AG10803 (cell line): ENCODE results near the gene HOMER3.
"Not testable (repeated sequence)": the region's sequence is repeated elsewhere in the genome, so short reads cannot be mapped to it uniquely, and the experiment has no call there.

ENCODE experiments used
- DNase-seq: peaks from one replicate; pipeline ENCODE4 v3.0.0; 2010; ENCODE audit warnings: low read depth
- H3K4me3 ChIP-seq: 2 replicates; pipeline ENCODE4 v1.5.1; 2011; ENCODE audit warnings: mild to moderate bottlenecking, low read length, control low read depth
- CTCF ChIP-seq: conservative IDR thresholded peaks from 2 replicates; pipeline ENCODE4 v1.5.1; 2011; ENCODE audit warnings: mild to moderate bottlenecking, low read length, control low read depth, inconsistent platforms

The HOMER3 gene

GRCh38 chr19:18921593-18921992, 19.4 kb downstream of the HOMER3 start:
- no peak for TF ChIP-seq CTCF
- no peak overlapping the region for H3K4me3 ChIP-seq
- DNase-seq, result no peak

DNA sequence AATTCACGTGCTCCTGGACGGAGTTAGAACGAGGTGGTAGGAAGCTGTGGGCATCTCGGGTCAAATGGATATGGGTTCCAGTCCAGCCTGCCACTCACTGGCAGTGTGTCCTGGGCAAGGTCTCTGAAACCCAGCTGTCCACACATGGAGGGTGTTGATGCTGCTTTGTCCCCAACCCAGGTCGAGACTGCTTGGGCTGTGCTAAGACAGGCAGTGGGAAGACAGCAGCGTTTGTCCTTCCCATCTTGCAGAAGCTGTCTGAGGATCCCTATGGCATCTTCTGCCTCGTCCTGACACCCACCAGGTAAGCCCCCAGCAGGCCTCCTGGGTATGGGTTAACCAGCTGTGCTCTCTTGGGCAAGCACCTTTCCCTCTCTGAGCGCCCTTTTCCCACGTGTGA, 20.6 kb downstream of the HOMER3 start:
- peak overlapping the region; percentile 98 for H3K4me3 ChIP-seq
- DNase-seq, result no peak
- TF ChIP-seq CTCF, result no peak

DNA sequence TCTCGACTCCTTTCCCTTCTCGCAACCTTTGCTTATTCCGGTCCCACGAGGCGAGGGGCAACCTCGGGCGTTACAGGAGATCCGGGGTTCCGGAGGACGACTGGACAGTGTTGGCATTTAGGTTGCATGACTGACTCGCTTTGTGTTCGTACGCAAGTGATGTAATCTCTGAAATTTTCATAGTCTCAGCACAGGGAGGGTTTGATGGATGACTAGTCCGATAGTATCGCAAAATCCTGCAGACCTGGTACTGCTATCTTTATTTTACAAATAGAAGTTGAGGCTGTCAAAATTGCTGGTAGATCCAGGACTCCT, 21.2 kb downstream of the HOMER3 start:
- peak; percentile 8 for DNase-seq
- peak overlapping the region; percentile 98 for H3K4me3 ChIP-seq
- no peak for TF ChIP-seq CTCF

DNA sequence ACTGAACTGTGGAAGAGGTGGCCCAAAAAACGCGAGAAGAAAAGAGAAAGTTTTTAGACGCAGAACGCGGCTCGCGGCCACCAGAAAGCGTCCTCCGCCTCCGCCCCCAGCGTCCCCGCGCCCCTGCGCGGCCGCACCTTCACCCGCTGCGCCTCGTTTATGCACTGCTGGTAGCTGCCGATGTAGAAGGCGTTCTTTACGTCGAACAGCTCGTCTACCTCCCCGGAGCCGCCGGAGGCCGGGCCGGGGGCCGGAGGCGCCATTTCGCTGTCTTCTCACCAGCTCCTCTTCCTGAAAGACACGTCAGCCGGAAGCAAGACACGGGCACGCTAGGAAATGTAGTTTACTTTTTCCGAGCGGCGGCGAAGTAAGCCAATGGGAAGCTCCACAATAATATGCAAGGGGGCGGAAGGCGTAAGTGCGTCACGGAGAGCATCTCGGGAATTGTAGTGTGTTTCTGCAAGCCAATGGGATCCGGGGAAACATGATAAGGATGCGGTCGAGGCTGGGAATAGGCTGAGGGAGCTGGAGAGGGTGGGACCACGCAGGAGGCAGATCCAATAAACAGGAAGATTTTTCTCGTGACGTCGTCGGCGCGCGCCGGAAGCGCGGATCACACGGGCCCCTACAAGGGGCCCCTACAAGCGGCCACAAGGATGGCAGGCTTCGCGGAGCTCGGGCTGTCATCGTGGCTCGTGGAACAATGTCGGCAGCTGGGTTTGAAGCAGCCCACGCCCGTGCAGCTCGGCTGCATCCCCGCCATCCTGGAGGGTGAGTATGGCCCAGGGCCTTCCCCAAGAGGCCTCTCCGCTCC, 21.7 kb downstream of the HOMER3 start, which contains the start of the genes COPE and DDX49:
Gene COPE, minus strand, starts transcription at position 302 of the 814 bp plus-strand sequence. Its CDS starts 39 bp downstream, at position 263.
Gene DDX49, plus strand, starts transcription at position 630 of the 814 bp plus-strand sequence. Its CDS starts 27 bp downstream, at position 657.
- TF ChIP-seq CTCF, result no peak; the same call in 1 of the 2 replicates
- DNase-seq, result peak; percentile 100
- H3K4me3 ChIP-seq, result peak within 1 kb of the TSS; percentile 98

DNA sequence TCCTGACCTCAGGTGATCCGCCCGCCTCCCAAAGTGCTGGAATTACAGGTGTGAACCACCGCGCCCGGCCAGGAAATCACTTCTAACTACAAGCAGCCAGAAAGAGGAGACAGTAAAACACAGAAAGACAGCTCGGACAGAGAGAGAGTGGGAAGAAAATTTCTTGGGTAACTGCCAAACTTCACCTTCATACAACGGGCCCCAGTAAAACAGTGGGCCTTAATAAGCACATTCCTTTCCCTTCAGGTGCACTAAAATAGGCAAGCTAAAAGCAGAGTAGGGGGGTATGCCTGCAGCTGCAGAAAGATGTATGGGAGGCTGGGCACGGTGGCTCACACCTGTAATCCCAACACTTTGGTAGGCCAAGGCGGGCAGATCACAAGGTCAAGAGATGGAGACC, 23.4 kb downstream of the HOMER3 start:
- peak overlapping the region; percentile 27; the same call in 1 of the 2 replicates for H3K4me3 ChIP-seq
- DNase-seq, result not testable (repeated sequence)

- TF ChIP-seq CTCF, result peak; percentile 44
- peak; percentile 55 for DNase-seq
These were observed 25.4 kb downstream of the HOMER3 start for GRCh38 chr19:18915639-18916038.

DNA sequence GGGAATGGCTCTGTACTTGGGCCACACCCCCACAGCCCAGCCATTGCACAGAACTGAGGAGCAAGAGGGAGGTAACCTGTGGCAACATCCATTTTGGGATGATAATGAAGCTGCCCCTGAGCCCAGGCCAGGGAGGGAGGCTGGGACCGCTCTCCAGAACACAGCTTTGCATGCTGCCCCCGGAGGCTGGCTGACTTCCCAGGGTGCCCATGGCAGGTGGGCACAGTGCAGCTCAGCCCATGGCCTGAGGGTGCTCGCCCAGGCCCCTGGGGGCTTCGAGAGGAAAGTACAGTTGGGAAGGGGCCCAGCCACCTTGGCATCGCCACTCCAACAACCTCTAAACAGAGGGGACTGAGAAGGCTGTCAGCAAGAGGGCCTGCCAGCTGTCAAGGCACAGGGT, 27.6 kb downstream of the HOMER3 start:
- no peak for TF ChIP-seq CTCF
- no peak overlapping the region for H3K4me3 ChIP-seq
- no peak for DNase-seq

More at GRCh38 chr19:18915639-18916038, 25.4 kb downstream of the HOMER3 start:
- no peak overlapping the region for H3K4me3 ChIP-seq
